ENCODE data around the gene HSPA12B. TPM values are rescaled to one million over a fixed set of nuclear protein-coding genes. Genes with fewer than 3 reads are reported as not detected.

The HSPA12B gene
- total and polyA plus RNA-seq, 9 of the 15 experiments (the other 6 are each of a cell fraction or from before 2014, with no cell fraction given), result 0.03 to 0.07 TPM; not detected in 7

GRCh38 chr20:3730803-3731672 is 1.4 kb upstream of the HSPA12B start (continued):
- no peak for TF ChIP-seq ZNF253 (CRISPR knock-in tag; conservative IDR thresholded peaks at IDR 0.05)
- no peak for TF ChIP-seq ZNF79 (CRISPR knock-in tag; IDR thresholded peaks at IDR 0.05; ENCODE audit: low read depth)
- no peak for TF ChIP-seq ELK1 (CRISPR knock-in tag; IDR thresholded peaks at IDR 0.05)
- TF ChIP-seq, protein P1, sequence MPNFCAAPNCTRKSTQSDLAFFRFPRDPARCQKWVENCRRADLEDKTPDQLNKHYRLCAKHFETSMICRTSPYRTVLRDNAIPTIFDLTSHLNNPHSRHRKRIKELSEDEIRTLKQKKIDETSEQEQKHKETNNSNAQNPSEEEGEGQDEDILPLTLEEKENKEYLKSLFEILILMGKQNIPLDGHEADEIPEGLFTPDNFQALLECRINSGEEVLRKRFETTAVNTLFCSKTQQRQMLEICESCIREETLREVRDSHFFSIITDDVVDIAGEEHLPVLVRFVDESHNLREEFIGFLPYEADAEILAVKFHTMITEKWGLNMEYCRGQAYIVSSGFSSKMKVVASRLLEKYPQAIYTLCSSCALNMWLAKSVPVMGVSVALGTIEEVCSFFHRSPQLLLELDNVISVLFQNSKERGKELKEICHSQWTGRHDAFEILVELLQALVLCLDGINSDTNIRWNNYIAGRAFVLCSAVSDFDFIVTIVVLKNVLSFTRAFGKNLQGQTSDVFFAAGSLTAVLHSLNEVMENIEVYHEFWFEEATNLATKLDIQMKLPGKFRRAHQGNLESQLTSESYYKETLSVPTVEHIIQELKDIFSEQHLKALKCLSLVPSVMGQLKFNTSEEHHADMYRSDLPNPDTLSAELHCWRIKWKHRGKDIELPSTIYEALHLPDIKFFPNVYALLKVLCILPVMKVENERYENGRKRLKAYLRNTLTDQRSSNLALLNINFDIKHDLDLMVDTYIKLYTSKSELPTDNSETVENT (CRISPR knock-in tag; IDR thresholded peaks at IDR 0.05), result no peak
- TF ChIP-seq ZNF354B (CRISPR knock-in tag; IDR thresholded peaks at IDR 0.05), result no peak
- no peak for TF ChIP-seq MED1 (CRISPR knock-in tag; IDR thresholded peaks at IDR 0.05; ENCODE audit: borderline replicate concordance)
- no peak for TF ChIP-seq SRSF7 (optimal IDR thresholded peaks at IDR 0.05; ENCODE audit: low read depth, low read length)
- TF ChIP-seq ZBTB11 (CRISPR knock-in tag; IDR thresholded peaks at IDR 0.05), result no peak
- no peak for TF ChIP-seq HLTF (IDR thresholded peaks at IDR 0.05)
- TF ChIP-seq, protein P2, sequence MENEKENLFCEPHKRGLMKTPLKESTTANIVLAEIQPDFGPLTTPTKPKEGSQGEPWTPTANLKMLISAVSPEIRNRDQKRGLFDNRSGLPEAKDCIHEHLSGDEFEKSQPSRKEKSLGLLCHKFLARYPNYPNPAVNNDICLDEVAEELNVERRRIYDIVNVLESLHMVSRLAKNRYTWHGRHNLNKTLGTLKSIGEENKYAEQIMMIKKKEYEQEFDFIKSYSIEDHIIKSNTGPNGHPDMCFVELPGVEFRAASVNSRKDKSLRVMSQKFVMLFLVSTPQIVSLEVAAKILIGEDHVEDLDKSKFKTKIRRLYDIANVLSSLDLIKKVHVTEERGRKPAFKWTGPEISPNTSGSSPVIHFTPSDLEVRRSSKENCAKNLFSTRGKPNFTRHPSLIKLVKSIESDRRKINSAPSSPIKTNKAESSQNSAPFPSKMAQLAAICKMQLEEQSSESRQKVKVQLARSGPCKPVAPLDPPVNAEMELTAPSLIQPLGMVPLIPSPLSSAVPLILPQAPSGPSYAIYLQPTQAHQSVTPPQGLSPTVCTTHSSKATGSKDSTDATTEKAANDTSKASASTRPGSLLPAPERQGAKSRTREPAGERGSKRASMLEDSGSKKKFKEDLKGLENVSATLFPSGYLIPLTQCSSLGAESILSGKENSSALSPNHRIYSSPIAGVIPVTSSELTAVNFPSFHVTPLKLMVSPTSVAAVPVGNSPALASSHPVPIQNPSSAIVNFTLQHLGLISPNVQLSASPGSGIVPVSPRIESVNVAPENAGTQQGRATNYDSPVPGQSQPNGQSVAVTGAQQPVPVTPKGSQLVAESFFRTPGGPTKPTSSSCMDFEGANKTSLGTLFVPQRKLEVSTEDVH (IDR thresholded peaks at IDR 0.05; ENCODE audit: low read depth, partially characterized antibody), result no peak
- no peak for TF ChIP-seq ZNF780A (CRISPR knock-in tag; IDR thresholded peaks at IDR 0.05)
- no peak for TF ChIP-seq TBP (optimal IDR thresholded peaks at IDR 0.05; ENCODE audit: low read depth, low read length)
- TF ChIP-seq JUNB (CRISPR knock-in tag; conservative IDR thresholded peaks at IDR 0.05), result no peak

Data from K562 (cell line).